Esophagus squamous epithelium (tissue), 4 donors: ENCODE measurements around the gene GEMIN7.

Experiments used
- CTCF ChIP-seq, 6 experiments: fragments of 450-650 bp in 4 of 6; fragments of 200-600 bp in 2 of 6; sonication (generic) in 2 of 6; IDR thresholded peaks; one replicate each; pipeline ENCODE4 v1.5.1; 2016 to 2019; ENCODE audit warnings: antibody characterized with exemption in 6 of 6, mild to moderate bottlenecking in 4 of 6, moderate library complexity in 4 of 6
- POLR2A ChIP-seq, 4 donors: fragments of 450-650 bp; IDR thresholded peaks; one replicate each; pipeline ENCODE4 v1.6.1; 2017; ENCODE audit warnings: antibody characterized with exemption in 4 of 4, mild to moderate bottlenecking in 4 of 4, moderate library complexity in 3 of 4

DNA sequence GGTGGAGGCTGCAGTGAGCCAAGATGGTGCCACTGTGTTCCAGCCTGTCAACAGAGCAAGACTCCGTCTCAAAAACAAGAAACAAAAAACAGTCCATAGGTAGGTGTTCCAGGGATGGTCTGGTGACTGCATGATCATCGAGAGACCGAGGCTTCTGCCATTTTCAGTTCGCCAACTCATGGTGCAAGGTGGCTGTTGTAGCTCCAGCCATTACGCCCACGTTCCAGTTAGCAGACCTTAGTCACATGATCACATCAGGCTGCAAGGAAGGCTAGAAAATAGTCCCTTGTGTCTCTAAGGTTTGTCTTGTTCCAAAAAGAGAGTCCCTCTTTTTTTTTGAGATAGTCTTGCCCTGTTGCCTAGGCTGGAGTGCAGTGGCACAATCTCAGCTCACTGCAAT, 43.3 kb upstream of the GEMIN7 start:
- TF ChIP-seq CTCF (IDR thresholded peaks at IDR 0.05) (no peak), POLR2A (IDR thresholded peaks at IDR 0.05) (no peak)
